ENCODE measurements around the gene MCTP1.

Gene MCTP1

GRCh38 chr5:94910721-94911120, 374.2 kb downstream of the MCTP1 start:
- Histone ChIP-seq H3K79me2 (ENCODE audit: insufficient read depth, low read length) (no peaks in the 10 kb centered on the region), H3K9me3 (ENCODE audit: insufficient read depth, low read depth, low read length) (no peaks in the 10 kb centered on the region), H3K27me3 (ENCODE audit: insufficient read depth, low read length, poor library complexity, severe bottlenecking) (no peaks in the 10 kb centered on the region), H3K36me3 (ENCODE audit: insufficient read depth, low read length) (peaks cover 5% of the 10 kb centered on the region; the same call in 1 of the 2 replicates), H3K4me2 (ENCODE audit: low read depth, low read length, poor library complexity, severe bottlenecking) (no peak overlapping the region), H3F3A (ENCODE audit: low read depth) (no peaks in the 10 kb centered on the region), H4K20me1 (ENCODE audit: insufficient read depth, low read length, poor library complexity, severe bottlenecking) (no peaks in the 10 kb centered on the region), H3K4me3 (ENCODE audit: low read length, poor library complexity, severe bottlenecking) (no peak overlapping the region), H2AFZ (ENCODE audit: low read length) (no peak overlapping the region), H3K9me2 (replicated peaks; ENCODE audit: low read depth, low read length) (no peaks in the 10 kb centered on the region), H3K4me1 (ENCODE audit: insufficient read depth, low read length, poor library complexity, severe bottlenecking) (no peaks in the 10 kb centered on the region), H3K9ac (ENCODE audit: low read depth, low read length, poor library complexity, severe bottlenecking) (no peak overlapping the region)
- TF ChIP-seq, protein P1, sequence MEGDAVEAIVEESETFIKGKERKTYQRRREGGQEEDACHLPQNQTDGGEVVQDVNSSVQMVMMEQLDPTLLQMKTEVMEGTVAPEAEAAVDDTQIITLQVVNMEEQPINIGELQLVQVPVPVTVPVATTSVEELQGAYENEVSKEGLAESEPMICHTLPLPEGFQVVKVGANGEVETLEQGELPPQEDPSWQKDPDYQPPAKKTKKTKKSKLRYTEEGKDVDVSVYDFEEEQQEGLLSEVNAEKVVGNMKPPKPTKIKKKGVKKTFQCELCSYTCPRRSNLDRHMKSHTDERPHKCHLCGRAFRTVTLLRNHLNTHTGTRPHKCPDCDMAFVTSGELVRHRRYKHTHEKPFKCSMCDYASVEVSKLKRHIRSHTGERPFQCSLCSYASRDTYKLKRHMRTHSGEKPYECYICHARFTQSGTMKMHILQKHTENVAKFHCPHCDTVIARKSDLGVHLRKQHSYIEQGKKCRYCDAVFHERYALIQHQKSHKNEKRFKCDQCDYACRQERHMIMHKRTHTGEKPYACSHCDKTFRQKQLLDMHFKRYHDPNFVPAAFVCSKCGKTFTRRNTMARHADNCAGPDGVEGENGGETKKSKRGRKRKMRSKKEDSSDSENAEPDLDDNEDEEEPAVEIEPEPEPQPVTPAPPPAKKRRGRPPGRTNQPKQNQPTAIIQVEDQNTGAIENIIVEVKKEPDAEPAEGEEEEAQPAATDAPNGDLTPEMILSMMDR (conservative IDR thresholded peaks at IDR 0.05; ENCODE audit: low read length) = no peak
- no peak for TF ChIP-seq EZH2phosphoT487 (IDR thresholded peaks at IDR 0.05; ENCODE audit: borderline replicate concordance)

- H2AFZ ChIP-seq (ENCODE audit: low read length) = no peak overlapping the region
Observed at GRCh38 chr5:94908889-94909480, 375.9 kb downstream of the MCTP1 start.

DNA sequence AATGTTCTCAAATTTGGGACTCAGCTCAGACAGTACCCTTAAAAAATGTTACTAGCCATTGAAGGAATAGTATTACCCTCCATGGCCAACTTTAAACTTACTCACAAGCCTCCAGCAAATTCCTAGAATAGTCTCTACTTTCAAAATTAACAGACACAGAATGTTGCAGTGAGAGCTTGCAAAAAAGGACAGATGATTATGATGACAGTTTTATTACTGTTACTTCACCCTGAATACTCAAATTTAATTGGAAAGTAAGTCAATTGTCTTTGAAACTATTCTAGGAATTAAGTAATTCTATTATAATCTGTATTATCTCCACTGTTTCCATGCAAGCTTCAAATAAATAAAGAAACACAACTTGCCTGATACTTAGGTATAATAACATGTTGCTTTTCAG, 378.1 kb downstream of the MCTP1 start:
- TF ChIP-seq EZH2phosphoT487 (IDR thresholded peaks at IDR 0.05; ENCODE audit: borderline replicate concordance) = no peak
- TF ChIP-seq, protein P1 (conservative IDR thresholded peaks at IDR 0.05; ENCODE audit: low read length) = no peak
- Histone ChIP-seq H3K36me3 (ENCODE audit: insufficient read depth, low read length) (peaks cover 5% of the 10 kb centered on the region; the same call in 1 of the 2 replicates), H4K20me1 (ENCODE audit: insufficient read depth, low read length, poor library complexity, severe bottlenecking) (no peaks in the 10 kb centered on the region), H3K79me2 (ENCODE audit: insufficient read depth, low read length) (no peaks in the 10 kb centered on the region), H3K4me3 (ENCODE audit: low read length, poor library complexity, severe bottlenecking) (no peak overlapping the region), H3K9me3 (ENCODE audit: insufficient read depth, low read depth, low read length) (no peaks in the 10 kb centered on the region), H3F3A (ENCODE audit: low read depth) (no peaks in the 10 kb centered on the region), H3K4me2 (ENCODE audit: low read depth, low read length, poor library complexity, severe bottlenecking) (no peak overlapping the region), H3K9me2 (replicated peaks; ENCODE audit: low read depth, low read length) (no peaks in the 10 kb centered on the region), H3K9ac (ENCODE audit: low read depth, low read length, poor library complexity, severe bottlenecking) (no peak overlapping the region), H3K4me1 (ENCODE audit: insufficient read depth, low read length, poor library complexity, severe bottlenecking) (no peaks in the 10 kb centered on the region), H3K27me3 (ENCODE audit: insufficient read depth, low read length, poor library complexity, severe bottlenecking) (no peaks in the 10 kb centered on the region), H2AFZ (ENCODE audit: low read length) (no peak overlapping the region)

More at GRCh38 chr5:94908889-94909480, 375.9 kb downstream of the MCTP1 start:
- no peak for TF ChIP-seq EZH2phosphoT487 (IDR thresholded peaks at IDR 0.05; ENCODE audit: borderline replicate concordance)
- TF ChIP-seq, protein P1 (conservative IDR thresholded peaks at IDR 0.05; ENCODE audit: low read length) = peak; percentile 90
- Histone ChIP-seq H3K9ac (ENCODE audit: low read depth, low read length, poor library complexity, severe bottlenecking) (no peak overlapping the region), H3K4me1 (ENCODE audit: insufficient read depth, low read length, poor library complexity, severe bottlenecking) (no peaks in the 10 kb centered on the region), H3K9me2 (replicated peaks; ENCODE audit: low read depth, low read length) (no peaks in the 10 kb centered on the region), H3K9me3 (ENCODE audit: insufficient read depth, low read depth, low read length) (no peaks in the 10 kb centered on the region), H3K27me3 (ENCODE audit: insufficient read depth, low read length, poor library complexity, severe bottlenecking) (no peaks in the 10 kb centered on the region), H4K20me1 (ENCODE audit: insufficient read depth, low read length, poor library complexity, severe bottlenecking) (no peaks in the 10 kb centered on the region), H3K4me2 (ENCODE audit: low read depth, low read length, poor library complexity, severe bottlenecking) (no peak overlapping the region), H3K4me3 (ENCODE audit: low read length, poor library complexity, severe bottlenecking) (no peak overlapping the region), H3K79me2 (ENCODE audit: insufficient read depth, low read length) (no peaks in the 10 kb centered on the region), H3K36me3 (ENCODE audit: insufficient read depth, low read length) (peaks cover 5% of the 10 kb centered on the region; the same call in 1 of the 2 replicates), H3F3A (ENCODE audit: low read depth) (no peaks in the 10 kb centered on the region)
